ENCODE data around the gene COL23A1.

DNA sequence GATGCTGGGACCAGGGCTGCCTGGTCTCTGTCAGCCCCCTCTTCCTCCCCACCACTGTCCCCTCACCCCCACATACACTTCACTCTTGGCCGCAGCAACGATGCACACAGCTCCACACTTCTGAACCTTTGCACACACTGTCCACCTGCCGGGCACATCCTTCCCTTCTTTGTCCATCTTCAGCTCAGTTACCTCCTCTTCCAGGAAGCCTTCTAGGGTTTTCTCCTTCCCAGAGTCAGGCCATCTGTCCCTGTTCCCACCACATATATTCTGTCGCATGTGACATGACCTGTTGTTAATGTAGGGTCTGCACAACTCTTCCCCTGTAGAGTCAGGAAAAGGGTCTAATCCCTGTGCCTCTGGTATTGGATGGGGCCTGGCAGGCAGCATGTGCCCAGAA is 319.0 kb downstream of the COL23A1 start:
- TF ChIP-seq, protein P1, sequence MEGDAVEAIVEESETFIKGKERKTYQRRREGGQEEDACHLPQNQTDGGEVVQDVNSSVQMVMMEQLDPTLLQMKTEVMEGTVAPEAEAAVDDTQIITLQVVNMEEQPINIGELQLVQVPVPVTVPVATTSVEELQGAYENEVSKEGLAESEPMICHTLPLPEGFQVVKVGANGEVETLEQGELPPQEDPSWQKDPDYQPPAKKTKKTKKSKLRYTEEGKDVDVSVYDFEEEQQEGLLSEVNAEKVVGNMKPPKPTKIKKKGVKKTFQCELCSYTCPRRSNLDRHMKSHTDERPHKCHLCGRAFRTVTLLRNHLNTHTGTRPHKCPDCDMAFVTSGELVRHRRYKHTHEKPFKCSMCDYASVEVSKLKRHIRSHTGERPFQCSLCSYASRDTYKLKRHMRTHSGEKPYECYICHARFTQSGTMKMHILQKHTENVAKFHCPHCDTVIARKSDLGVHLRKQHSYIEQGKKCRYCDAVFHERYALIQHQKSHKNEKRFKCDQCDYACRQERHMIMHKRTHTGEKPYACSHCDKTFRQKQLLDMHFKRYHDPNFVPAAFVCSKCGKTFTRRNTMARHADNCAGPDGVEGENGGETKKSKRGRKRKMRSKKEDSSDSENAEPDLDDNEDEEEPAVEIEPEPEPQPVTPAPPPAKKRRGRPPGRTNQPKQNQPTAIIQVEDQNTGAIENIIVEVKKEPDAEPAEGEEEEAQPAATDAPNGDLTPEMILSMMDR (IDR thresholded peaks at IDR 0.05): no peak
- TF ChIP-seq POLR2A (IDR thresholded peaks at IDR 0.05; ENCODE audit: low read depth) (no peak), POLR2AphosphoS5 (IDR thresholded peaks at IDR 0.05) (no peak), EP300 (IDR thresholded peaks at IDR 0.05) (no peak)
